ENCODE results near the gene NACC1. TPM values are rescaled to one million over a fixed set of nuclear protein-coding genes. Genes with fewer than 3 reads are reported as not detected.

Gene NACC1
- total RNA-seq, 1 donor from 2014 or later, result 66.1 TPM

GRCh38 chr19:13115936-13116281, 2.2 kb upstream of the NACC1 start:
- H3K4me3 ChIP-seq (ENCODE audit: low read depth, low read length), result peak overlapping the region; percentile 82
- no peak for DNase-seq (ENCODE audit: low read depth)
- no peaks in the 10 kb centered on the region for H3K27me3 ChIP-seq (ENCODE audit: control insufficient read depth, insufficient read depth, low read length)
- H3K36me3 ChIP-seq (ENCODE audit: control insufficient read depth, insufficient read depth, low read length), result no peaks in the 10 kb centered on the region
- TF ChIP-seq CTCF (IDR thresholded peaks at IDR 0.05; ENCODE audit: insufficient read depth, low read length, poor library complexity, severe bottlenecking), result no peak

- no peak for TF ChIP-seq CTCF (IDR thresholded peaks at IDR 0.05; ENCODE audit: insufficient read depth, low read length, poor library complexity, severe bottlenecking)
- peak; percentile 72 for DNase-seq (ENCODE audit: low read depth)
- no peaks in the 10 kb centered on the region for H3K36me3 ChIP-seq (ENCODE audit: control insufficient read depth, insufficient read depth, low read length)
Observed at GRCh38 chr19:13116282-13117175, 1.5 kb upstream of the NACC1 start, which contains the start of gene TRMT1. Gene TRMT1 (minus strand): TSS chr19:13116740. CDS start chr19:13116399, 341 bp downstream.

GRCh38 chr19:13117176-13117771, 790 bp upstream of the NACC1 start:
- H3K27me3 ChIP-seq (ENCODE audit: control insufficient read depth, insufficient read depth, low read length), result no peaks in the 10 kb centered on the region
- TF ChIP-seq CTCF (IDR thresholded peaks at IDR 0.05; ENCODE audit: insufficient read depth, low read length, poor library complexity, severe bottlenecking), result no peak
- peak overlapping the region; percentile 82 for H3K4me3 ChIP-seq (ENCODE audit: low read depth, low read length)
- DNase-seq (ENCODE audit: low read depth), result no peak
- H3K36me3 ChIP-seq (ENCODE audit: control insufficient read depth, insufficient read depth, low read length), result no peaks in the 10 kb centered on the region

More at GRCh38 chr19:13116282-13117175, 1.5 kb upstream of the NACC1 start, which contains the start of gene TRMT1:
- peak within 1 kb of the TSS; percentile 82 for H3K4me3 ChIP-seq (ENCODE audit: low read depth, low read length)
- no peaks in the 10 kb centered on the region for H3K27me3 ChIP-seq (ENCODE audit: control insufficient read depth, insufficient read depth, low read length)

GRCh38 chr19:13118424-13119193, 545 bp downstream of the NACC1 start:
- Histone ChIP-seq H3K4me3 (ENCODE audit: low read depth, low read length) (peak overlapping the region; percentile 97), H3K36me3 (ENCODE audit: control insufficient read depth, insufficient read depth, low read length) (no peaks in the 10 kb centered on the region), H3K27me3 (ENCODE audit: control insufficient read depth, insufficient read depth, low read length) (no peaks in the 10 kb centered on the region)
- no peak for DNase-seq (ENCODE audit: low read depth)
- no peak for TF ChIP-seq CTCF (IDR thresholded peaks at IDR 0.05; ENCODE audit: insufficient read depth, low read length, poor library complexity, severe bottlenecking)

- Histone ChIP-seq H3K36me3 (ENCODE audit: control insufficient read depth, insufficient read depth, low read length) (no peaks in the 10 kb centered on the region), H3K4me3 (ENCODE audit: low read depth, low read length) (peak overlapping the region; percentile 97), H3K27me3 (ENCODE audit: control insufficient read depth, insufficient read depth, low read length) (no peaks in the 10 kb centered on the region)
- no peak for TF ChIP-seq CTCF (IDR thresholded peaks at IDR 0.05; ENCODE audit: insufficient read depth, low read length, poor library complexity, severe bottlenecking)
- DNase-seq (ENCODE audit: low read depth), result no peak
Observed at GRCh38 chr19:13119627-13120026, 1.6 kb downstream of the NACC1 start.
